ENCODE data around the gene TIGD4.
"Not testable (repeated sequence)": the region's sequence is repeated elsewhere in the genome, so short reads cannot be mapped to it uniquely, and the experiment has no call there.

The TIGD4 gene

GRCh38 chr4:152780267-152780778 lies 793 bp upstream of the TIGD4 start:
- Histone ChIP-seq H3K36me3 (ENCODE audit: control insufficient read depth in 2 of 2, insufficient read depth in 2 of 2, low read length in 2 of 2) (peaks cover 0 to 2% of the 10 kb centered on the region in 2 donors), H3K27ac (ENCODE audit: low read length) (peak overlapping the region; percentile 91), H3K9me3 (ENCODE audit: control insufficient read depth in 2 of 2, low read length in 2 of 2) (no peaks in the 10 kb centered on the region), H3K9ac (ENCODE audit: low read length in 2 of 2) (peak overlapping the region; percentile 90 to 97), H3K4me1 (ENCODE audit: control insufficient read depth, insufficient read depth, low read length) (peaks cover 3% of the 10 kb centered on the region), H3K4me3 (ENCODE audit: low read length in 2 of 2) (peak overlapping the region; percentile 94 to 99), H3K27me3 (ENCODE audit: control insufficient read depth in 1 of 2, insufficient read depth in 2 of 2, low read length in 2 of 2) (no peaks in the 10 kb centered on the region)

DNA sequence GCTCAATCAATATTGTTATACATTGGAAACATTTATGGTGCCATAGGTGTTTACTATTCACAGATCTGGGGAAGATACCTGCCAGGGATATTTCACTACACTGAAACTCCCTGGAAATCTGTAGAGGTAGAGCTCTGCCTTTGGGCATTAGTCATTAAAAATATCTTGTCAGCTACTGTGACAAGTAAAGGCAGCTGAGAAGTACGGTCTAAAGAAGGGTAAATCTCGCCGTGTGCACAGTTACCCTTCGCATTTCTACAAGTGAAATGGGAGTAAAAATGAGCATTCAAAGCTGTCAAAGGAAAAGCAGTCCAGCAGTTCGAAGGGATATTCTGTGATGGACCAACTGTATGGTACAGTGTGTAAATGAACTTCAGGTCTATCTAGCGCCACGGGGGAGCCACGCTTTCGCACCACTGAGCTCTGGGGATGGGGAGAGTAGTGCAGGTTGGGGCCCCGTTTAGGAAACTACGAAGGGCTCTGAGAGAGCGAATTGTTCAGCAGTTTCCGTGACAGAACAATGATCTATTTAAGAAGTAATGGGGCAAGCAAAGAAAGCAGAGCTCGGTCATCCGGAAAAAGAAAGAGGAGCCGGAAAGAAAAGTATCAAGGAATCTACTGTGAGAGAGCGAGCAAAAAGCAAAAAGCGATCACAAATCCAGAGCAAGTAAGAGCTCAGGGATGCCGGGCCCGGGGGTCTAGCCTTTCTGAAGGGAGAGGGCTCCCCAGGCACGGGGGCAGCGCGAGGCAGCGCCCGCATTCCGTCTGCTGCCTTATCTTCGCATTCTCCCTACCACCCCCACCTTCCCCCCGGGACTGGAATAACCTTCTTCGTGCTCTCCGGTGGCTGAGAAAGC lies 646 bp downstream of the TIGD4 start:
- peak overlapping the region; percentile 94 to 99 for H3K4me3 ChIP-seq (ENCODE audit: low read length in 2 of 2)
- H3K27me3 ChIP-seq (ENCODE audit: control insufficient read depth in 1 of 2, insufficient read depth in 2 of 2, low read length in 2 of 2) = no peaks in the 10 kb centered on the region
- H3K9me3 ChIP-seq (ENCODE audit: control insufficient read depth in 2 of 2, low read length in 2 of 2) = no peaks in the 10 kb centered on the region
- H3K36me3 ChIP-seq (ENCODE audit: control insufficient read depth in 2 of 2, insufficient read depth in 2 of 2, low read length in 2 of 2) = peaks cover 0 to 2% of the 10 kb centered on the region in 2 donors
- H3K4me1 ChIP-seq (ENCODE audit: control insufficient read depth, insufficient read depth, low read length) = no peaks in the 10 kb centered on the region
- H3K9ac ChIP-seq (ENCODE audit: low read length in 2 of 2) = peak overlapping the region; percentile 90 to 97
- H3K27ac ChIP-seq (ENCODE audit: low read length) = peak overlapping the region; percentile 91

DNA sequence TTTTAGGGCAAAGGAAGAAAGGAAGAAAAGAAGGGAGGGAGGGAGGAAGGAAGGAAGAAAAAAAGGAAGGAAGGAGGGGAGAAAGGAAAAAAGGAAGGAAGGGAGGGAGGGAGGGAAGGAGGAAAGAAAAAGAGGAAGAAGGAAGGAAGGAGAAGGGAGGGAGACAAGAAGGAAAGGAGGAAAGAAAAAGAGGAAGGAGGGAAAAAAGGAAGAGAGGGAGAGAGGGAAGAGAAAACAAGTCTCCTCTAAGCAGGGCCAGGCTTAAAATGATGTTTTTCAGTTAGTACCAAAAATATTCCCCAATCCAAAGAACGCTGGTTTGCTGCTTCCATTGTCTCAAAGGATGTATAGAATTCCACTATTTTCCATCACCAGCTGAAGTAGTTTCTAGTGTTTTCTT lies 2.0 kb downstream of the TIGD4 start:
- Histone ChIP-seq H3K9me3 (ENCODE audit: control insufficient read depth in 2 of 2, low read length in 2 of 2) (no peaks in the 10 kb centered on the region), H3K9ac (ENCODE audit: low read length in 2 of 2) (no peak overlapping the region), H3K27ac (ENCODE audit: low read length) (no peak overlapping the region), H3K36me3 (ENCODE audit: control insufficient read depth in 2 of 2, insufficient read depth in 2 of 2, low read length in 2 of 2) (no peaks in the 10 kb centered on the region), H3K4me3 (ENCODE audit: low read length in 2 of 2) (no peak overlapping the region), H3K27me3 (ENCODE audit: control insufficient read depth in 1 of 2, insufficient read depth in 2 of 2, low read length in 2 of 2) (no peaks in the 10 kb centered on the region), H3K4me1 (ENCODE audit: control insufficient read depth, insufficient read depth, low read length) (no peaks in the 10 kb centered on the region)

DNA sequence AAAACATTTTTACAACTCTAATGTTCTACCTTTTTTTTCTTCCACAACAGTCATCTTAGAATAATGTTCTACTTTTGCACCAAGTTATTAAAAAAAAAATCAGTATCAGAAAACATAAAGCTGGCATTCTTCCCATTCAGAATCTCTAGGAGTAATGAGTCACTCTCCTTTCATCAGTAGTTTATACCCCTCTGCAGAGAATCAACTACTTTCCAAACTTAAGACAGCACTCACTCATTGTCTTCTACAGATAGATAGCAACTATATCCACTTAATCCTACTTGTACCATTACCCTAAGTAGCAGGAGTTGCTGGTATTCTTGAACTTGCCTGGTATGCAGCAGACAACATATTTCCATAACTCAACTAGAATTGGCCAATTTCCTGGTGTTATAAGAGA lies 3.2 kb downstream of the TIGD4 start:
- H3K9me3 ChIP-seq (ENCODE audit: control insufficient read depth in 2 of 2, low read length in 2 of 2) = no peaks in the 10 kb centered on the region
- H3K27ac ChIP-seq (ENCODE audit: low read length) = no peak overlapping the region
- no peak overlapping the region for H3K4me3 ChIP-seq (ENCODE audit: low read length in 2 of 2)
- no peaks in the 10 kb centered on the region for H3K4me1 ChIP-seq (ENCODE audit: control insufficient read depth, insufficient read depth, low read length)
- no peaks in the 10 kb centered on the region for H3K36me3 ChIP-seq (ENCODE audit: control insufficient read depth in 2 of 2, insufficient read depth in 2 of 2, low read length in 2 of 2)
- H3K9ac ChIP-seq (ENCODE audit: low read length in 2 of 2) = no peak overlapping the region
- no peaks in the 10 kb centered on the region for H3K27me3 ChIP-seq (ENCODE audit: control insufficient read depth in 1 of 2, insufficient read depth in 2 of 2, low read length in 2 of 2)

GRCh38 chr4:152773953-152774352 lies 5.6 kb downstream of the TIGD4 start:
- Histone ChIP-seq H3K4me3 (ENCODE audit: low read length in 2 of 2) (no peak overlapping the region), H3K27ac (ENCODE audit: low read length) (no peak overlapping the region), H3K27me3 (ENCODE audit: control insufficient read depth in 1 of 2, insufficient read depth in 2 of 2, low read length in 2 of 2) (no peaks in the 10 kb centered on the region), H3K9ac (ENCODE audit: low read length in 2 of 2) (no peak overlapping the region), H3K36me3 (ENCODE audit: control insufficient read depth in 2 of 2, insufficient read depth in 2 of 2, low read length in 2 of 2) (no peaks in the 10 kb centered on the region), H3K4me1 (ENCODE audit: control insufficient read depth, insufficient read depth, low read length) (no peaks in the 10 kb centered on the region), H3K9me3 (ENCODE audit: control insufficient read depth in 2 of 2, low read length in 2 of 2) (no peaks in the 10 kb centered on the region)

DNA sequence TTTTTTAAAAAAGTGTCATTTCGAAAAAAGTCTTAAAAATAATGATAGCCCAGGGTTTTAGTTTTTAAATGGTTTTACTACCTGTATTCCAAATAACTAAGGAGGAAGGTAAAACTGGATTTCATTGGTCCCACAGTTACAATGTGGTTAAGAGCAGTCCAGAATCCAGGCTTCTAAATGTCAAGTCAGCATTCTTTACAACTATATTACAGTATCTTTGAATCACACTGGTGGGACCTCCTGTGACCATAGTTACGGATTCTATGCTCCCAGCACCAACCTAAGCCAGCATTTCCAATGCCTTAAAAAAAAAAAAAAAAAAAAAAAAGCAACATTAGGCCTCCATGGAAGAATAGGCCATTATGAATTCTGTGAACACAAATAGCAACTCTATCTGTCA lies 6.2 kb downstream of the TIGD4 start:
- no peak overlapping the region for H3K27ac ChIP-seq (ENCODE audit: low read length)
- H3K27me3 ChIP-seq (ENCODE audit: control insufficient read depth in 1 of 2, insufficient read depth in 2 of 2, low read length in 2 of 2) = no peaks in the 10 kb centered on the region
- H3K9ac ChIP-seq (ENCODE audit: low read length in 2 of 2) = no peak overlapping the region
- H3K36me3 ChIP-seq (ENCODE audit: control insufficient read depth in 2 of 2, insufficient read depth in 2 of 2, low read length in 2 of 2) = no peaks in the 10 kb centered on the region
- no peaks in the 10 kb centered on the region for H3K4me1 ChIP-seq (ENCODE audit: control insufficient read depth, insufficient read depth, low read length)
- no peaks in the 10 kb centered on the region for H3K9me3 ChIP-seq (ENCODE audit: control insufficient read depth in 2 of 2, low read length in 2 of 2)
- no peak overlapping the region for H3K4me3 ChIP-seq (ENCODE audit: low read length in 2 of 2)

- no peaks in the 10 kb centered on the region for H3K9me3 ChIP-seq (ENCODE audit: control insufficient read depth in 2 of 2, low read length in 2 of 2)
- H3K27ac ChIP-seq (ENCODE audit: low read length) = no peak overlapping the region
- H3K4me3 ChIP-seq (ENCODE audit: low read length in 2 of 2) = no peak overlapping the region
- no peaks in the 10 kb centered on the region for H3K27me3 ChIP-seq (ENCODE audit: control insufficient read depth in 1 of 2, insufficient read depth in 2 of 2, low read length in 2 of 2)
- no peaks in the 10 kb centered on the region for H3K4me1 ChIP-seq (ENCODE audit: control insufficient read depth, insufficient read depth, low read length)
- no peak overlapping the region for H3K9ac ChIP-seq (ENCODE audit: low read length in 2 of 2)
- H3K36me3 ChIP-seq (ENCODE audit: control insufficient read depth in 2 of 2, insufficient read depth in 2 of 2, low read length in 2 of 2) = no peaks in the 10 kb centered on the region
These were observed 7.6 kb downstream of the TIGD4 start for GRCh38 chr4:152771741-152772533.

GRCh38 chr4:152765069-152765737 lies 14.3 kb downstream of the TIGD4 start:
- not testable (repeated sequence) for H3K4me3 ChIP-seq (ENCODE audit: low read length in 2 of 2)

DNA sequence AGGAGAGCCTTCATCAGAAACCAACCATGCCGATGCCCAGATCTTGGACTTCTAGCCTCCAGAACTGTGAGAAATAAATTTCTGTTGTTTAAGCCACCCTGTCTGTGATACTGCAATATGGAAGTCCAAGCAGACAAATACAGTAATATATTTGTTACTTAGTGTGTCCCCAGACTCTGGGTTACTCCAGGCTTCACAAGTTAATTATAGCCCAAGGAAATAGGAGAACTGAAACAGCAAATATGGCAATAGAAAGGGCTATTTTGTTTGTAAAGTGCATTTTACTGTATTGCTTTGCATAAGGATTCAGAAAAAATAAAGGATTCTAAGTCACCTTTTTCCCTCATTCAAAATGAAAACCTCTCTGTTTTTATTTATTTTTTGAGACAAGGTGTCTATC lies 15.7 kb downstream of the TIGD4 start:
- Histone ChIP-seq H3K27ac (ENCODE audit: low read length) (no peak overlapping the region), H3K4me3 (ENCODE audit: low read length in 2 of 2) (no peak overlapping the region), H3K9me3 (ENCODE audit: control insufficient read depth in 2 of 2, low read length in 2 of 2) (no peaks in the 10 kb centered on the region), H3K9ac (ENCODE audit: low read length in 2 of 2) (no peak overlapping the region), H3K36me3 (ENCODE audit: control insufficient read depth in 2 of 2, insufficient read depth in 2 of 2, low read length in 2 of 2) (no peaks in the 10 kb centered on the region), H3K4me1 (ENCODE audit: control insufficient read depth, insufficient read depth, low read length) (no peaks in the 10 kb centered on the region), H3K27me3 (ENCODE audit: control insufficient read depth in 1 of 2, insufficient read depth in 2 of 2, low read length in 2 of 2) (no peaks in the 10 kb centered on the region)

More at GRCh38 chr4:152765069-152765737, 14.3 kb downstream of the TIGD4 start:
- H3K27me3 ChIP-seq (ENCODE audit: control insufficient read depth in 1 of 2, insufficient read depth in 2 of 2, low read length in 2 of 2); H3K9me3 ChIP-seq (ENCODE audit: control insufficient read depth in 2 of 2, low read length in 2 of 2); H3K9ac ChIP-seq (ENCODE audit: low read length in 2 of 2); H3K36me3 ChIP-seq (ENCODE audit: control insufficient read depth in 2 of 2, insufficient read depth in 2 of 2, low read length in 2 of 2); H3K27ac ChIP-seq (ENCODE audit: low read length); H3K4me1 ChIP-seq (ENCODE audit: control insufficient read depth, insufficient read depth, low read length): not testable (repeated sequence)

- Histone ChIP-seq H3K9me3 (ENCODE audit: control insufficient read depth in 2 of 2, low read length in 2 of 2) (no peaks in the 10 kb centered on the region), H3K9ac (ENCODE audit: low read length in 2 of 2) (no peak overlapping the region), H3K4me1 (ENCODE audit: control insufficient read depth, insufficient read depth, low read length) (no peaks in the 10 kb centered on the region), H3K36me3 (ENCODE audit: control insufficient read depth in 2 of 2, insufficient read depth in 2 of 2, low read length in 2 of 2) (no peaks in the 10 kb centered on the region), H3K27ac (ENCODE audit: low read length) (no peak overlapping the region), H3K27me3 (ENCODE audit: control insufficient read depth in 1 of 2, insufficient read depth in 2 of 2, low read length in 2 of 2) (no peaks in the 10 kb centered on the region), H3K4me3 (ENCODE audit: low read length in 2 of 2) (no peak overlapping the region)
These were observed 30.9 kb downstream of the TIGD4 start for GRCh38 chr4:152748619-152749018.

All from stomach smooth muscle (tissue), 2 donors.